Activated CD4-positive, alpha-beta T cell treated with anti-CD3 and anti-CD28 coated beads, Interleukin-2, amount 10 ng/mL, durations not matched to agents 7 days and 5 days (primary cell): Measurements from ENCODE around the gene SLC8A1. TPM values are rescaled to one million over a fixed set of nuclear protein-coding genes. Genes with fewer than 3 reads are reported as not detected.

Experiments
- CTCF ChIA-PET: fragments of 350-600 bp; sonication (Branson Sonifier 250); formaldehyde crosslinking; loops from one replicate; lab custom pipeline; 2021; ENCODE audit warnings: antibody characterized with exemption; lab: Charles Lee
- POLR2A ChIA-PET: fragments of 350-600 bp; sonication (Branson Sonifier 250); formaldehyde crosslinking; loops from one replicate; lab custom pipeline; 2021; ENCODE audit warnings: antibody characterized with exemption; lab: Charles Lee
- DNase-seq: peaks from one replicate; pipeline ENCODE4 v3.0.0-alpha.2; 2020
- H3K27ac Mint-ChIP-seq: one replicate; pipeline ENCODE4 v1.8.0; 2021; ENCODE audit warnings: mild to moderate bottlenecking, moderate library complexity, mixed read lengths
- H3K27me3 Mint-ChIP-seq: one replicate; pipeline ENCODE4 v1.8.0; 2021; ENCODE audit warnings: mixed read lengths
- H3K36me3 Mint-ChIP-seq: one replicate; pipeline ENCODE4 v1.8.0; 2021; ENCODE audit warnings: low read depth, mixed read lengths
- H3K4me1 Mint-ChIP-seq: one replicate; pipeline ENCODE4 v1.8.0; 2021; ENCODE audit warnings: mixed read lengths
- H3K4me3 Mint-ChIP-seq: one replicate; pipeline ENCODE4 v1.8.0; 2021; ENCODE audit warnings: mild to moderate bottlenecking, moderate library complexity, mixed read lengths
- H3K9me3 Mint-ChIP-seq: one replicate; pipeline ENCODE4 v1.8.0; 2021; ENCODE audit warnings: mixed read lengths
- total RNA-seq, 2 experiments: library from RNA; stranded (reverse); gene quantifications; one replicate each; pipeline ENCODE4 v1.2.3, GENCODE V29; 2021

SLC8A1 gene
- total RNA-seq, 2 experiments from 2014 or later: 0.50 to 0.56 TPM

DNA sequence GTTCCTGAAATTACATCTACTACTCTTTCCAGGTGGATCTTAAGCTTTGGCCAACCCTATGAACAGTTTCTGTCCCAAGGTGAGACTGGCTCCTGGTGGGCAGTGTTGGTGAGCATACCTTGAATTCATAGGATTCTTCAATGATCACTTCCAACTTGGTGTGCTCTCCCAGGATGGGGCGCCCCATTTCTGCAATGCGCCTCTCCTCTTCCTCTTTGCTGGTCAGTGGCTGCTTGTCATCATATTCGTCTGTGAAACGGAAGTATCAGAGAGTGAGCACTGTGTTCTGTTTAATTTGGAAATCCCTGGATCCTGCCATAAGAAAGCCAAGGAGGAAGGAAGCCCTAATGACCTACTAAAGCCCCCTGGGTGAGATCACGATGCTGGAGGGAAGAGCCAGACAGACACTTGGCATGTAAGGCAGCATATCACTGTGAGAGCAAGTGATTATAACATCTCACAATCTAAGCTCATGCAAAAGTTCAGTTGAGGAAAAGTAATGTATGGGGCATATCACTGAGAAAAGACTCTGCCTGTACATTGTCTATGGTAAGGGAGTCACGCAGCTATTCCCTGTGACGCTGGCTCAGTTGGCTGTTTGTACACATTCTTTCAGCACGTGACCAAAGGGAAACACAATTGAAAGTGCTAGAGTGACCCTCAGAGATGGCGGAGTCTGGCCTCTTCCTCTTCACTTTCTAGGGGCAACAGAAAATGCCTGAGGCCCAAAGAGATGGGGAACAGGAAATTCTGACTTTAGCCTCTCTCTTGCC, 287.0 kb downstream of the SLC8A1 start:
- no peak overlapping the region for H3K4me3 Mint-ChIP-seq
- CTCF ChIA-PET: no interaction called here
- H3K27ac Mint-ChIP-seq: no peak overlapping the region
- H3K9me3 Mint-ChIP-seq: no peaks in the 10 kb centered on the region
- H3K27me3 Mint-ChIP-seq: no peaks in the 10 kb centered on the region
- POLR2A ChIA-PET: no interaction called here
- no peak for DNase-seq
- H3K36me3 Mint-ChIP-seq: no peaks in the 10 kb centered on the region
- no peaks in the 10 kb centered on the region for H3K4me1 Mint-ChIP-seq

DNA sequence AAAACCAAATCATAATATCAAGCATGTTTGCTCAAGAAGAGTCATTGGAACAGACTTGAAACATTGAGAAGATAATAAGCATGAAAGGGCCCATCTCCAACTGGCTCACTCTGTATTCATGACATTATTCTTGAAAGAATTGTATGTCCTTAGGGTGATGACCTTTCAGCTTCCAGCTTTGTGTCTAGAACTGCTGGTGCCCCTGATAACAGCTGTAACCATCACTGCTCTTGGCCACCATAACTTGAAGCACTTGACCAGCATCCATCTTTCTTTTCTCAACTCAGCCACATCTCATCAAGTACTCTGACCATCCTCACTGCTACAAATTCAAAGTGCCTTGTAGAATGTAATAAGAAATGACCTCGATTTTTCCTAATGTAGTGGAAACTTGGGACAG, 289.9 kb downstream of the SLC8A1 start:
- ChIA-PET CTCF (no interaction called here), POLR2A (no interaction called here)
- Mint-ChIP-seq H3K27me3 (no peaks in the 10 kb centered on the region), H3K36me3 (no peaks in the 10 kb centered on the region), H3K9me3 (no peaks in the 10 kb centered on the region), H3K4me3 (no peak overlapping the region), H3K4me1 (no peaks in the 10 kb centered on the region), H3K27ac (no peak overlapping the region)
- no peak for DNase-seq

DNA sequence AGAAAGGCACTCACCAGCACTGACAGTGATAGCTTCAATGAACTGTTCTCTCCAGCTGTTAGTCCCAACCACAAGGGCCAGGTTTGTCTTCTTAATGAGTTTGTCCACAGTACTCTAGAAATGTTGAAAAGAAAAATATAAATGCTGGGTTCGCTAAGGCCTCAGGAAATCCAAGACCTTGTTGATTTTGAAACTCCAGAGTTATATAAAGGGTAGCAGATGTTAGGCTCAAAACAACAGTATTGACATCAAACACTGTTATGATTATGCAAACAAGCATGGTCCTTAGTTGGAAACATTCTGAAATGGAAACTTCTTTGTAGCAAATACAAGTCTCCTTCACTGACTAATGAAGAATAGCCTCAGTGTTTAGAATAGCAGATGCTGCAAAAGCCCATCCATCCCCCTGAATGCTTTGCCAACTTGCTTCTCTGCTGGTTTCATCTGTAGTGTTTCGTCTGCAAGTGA, 291.1 kb downstream of the SLC8A1 start:
- H3K36me3 Mint-ChIP-seq: no peaks in the 10 kb centered on the region
- no peaks in the 10 kb centered on the region for H3K9me3 Mint-ChIP-seq
- ChIA-PET CTCF (no interaction called here), POLR2A (no interaction called here)
- no peaks in the 10 kb centered on the region for H3K4me1 Mint-ChIP-seq
- no peaks in the 10 kb centered on the region for H3K27me3 Mint-ChIP-seq
- H3K4me3 Mint-ChIP-seq: no peak overlapping the region
- no peak for DNase-seq
- no peak overlapping the region for H3K27ac Mint-ChIP-seq

DNA sequence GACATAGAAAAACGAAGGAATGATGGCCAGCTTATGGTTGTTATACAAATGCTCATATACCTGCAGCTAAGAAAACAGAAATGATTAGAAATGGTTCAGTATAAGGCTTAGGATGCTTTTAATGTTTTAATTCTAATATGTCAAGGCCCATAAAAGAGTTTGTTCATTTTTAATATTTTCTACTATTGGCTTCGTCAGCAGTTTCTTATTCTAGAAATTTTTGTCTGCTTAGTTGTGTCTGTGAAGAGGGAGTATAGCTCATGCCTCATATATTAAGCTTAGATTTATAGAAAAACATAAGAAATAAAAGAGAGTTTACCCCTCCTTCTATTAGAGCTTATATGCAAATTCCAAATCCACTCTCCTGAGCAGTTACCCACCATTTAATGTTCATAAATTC, 292.6 kb downstream of the SLC8A1 start:
- H3K4me1 Mint-ChIP-seq: no peaks in the 10 kb centered on the region
- no peak for DNase-seq
- H3K36me3 Mint-ChIP-seq: no peaks in the 10 kb centered on the region
- ChIA-PET CTCF (no interaction called here), POLR2A (no interaction called here)
- no peak overlapping the region for H3K27ac Mint-ChIP-seq
- H3K27me3 Mint-ChIP-seq: no peaks in the 10 kb centered on the region
- H3K4me3 Mint-ChIP-seq: no peak overlapping the region
- H3K9me3 Mint-ChIP-seq: no peaks in the 10 kb centered on the region

DNA sequence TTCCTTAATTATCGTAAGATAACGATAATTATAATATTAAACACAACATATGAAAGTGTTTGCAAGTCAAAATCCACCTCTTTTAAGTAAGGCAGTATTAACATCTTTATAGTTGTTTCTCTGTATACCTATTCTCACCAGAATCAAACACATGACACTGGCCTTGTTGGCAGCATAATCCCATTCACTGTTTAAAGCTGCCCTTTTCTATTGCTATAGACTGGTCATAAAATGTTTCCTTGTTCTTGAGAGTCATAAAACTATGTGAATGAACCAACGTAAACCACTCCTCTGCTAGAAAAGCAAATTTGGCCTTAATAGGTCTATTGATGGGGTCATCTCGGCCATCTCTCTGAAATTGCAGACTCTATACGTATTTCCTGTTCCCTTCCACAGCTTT, 293.1 kb downstream of the SLC8A1 start:
- H3K27ac Mint-ChIP-seq: no peak overlapping the region
- no peaks in the 10 kb centered on the region for H3K4me1 Mint-ChIP-seq
- CTCF ChIA-PET: no interaction called here
- no peaks in the 10 kb centered on the region for H3K9me3 Mint-ChIP-seq
- POLR2A ChIA-PET: no interaction called here
- H3K36me3 Mint-ChIP-seq: no peaks in the 10 kb centered on the region
- H3K27me3 Mint-ChIP-seq: no peaks in the 10 kb centered on the region
- H3K4me3 Mint-ChIP-seq: no peak overlapping the region
- DNase-seq: no peak

DNA sequence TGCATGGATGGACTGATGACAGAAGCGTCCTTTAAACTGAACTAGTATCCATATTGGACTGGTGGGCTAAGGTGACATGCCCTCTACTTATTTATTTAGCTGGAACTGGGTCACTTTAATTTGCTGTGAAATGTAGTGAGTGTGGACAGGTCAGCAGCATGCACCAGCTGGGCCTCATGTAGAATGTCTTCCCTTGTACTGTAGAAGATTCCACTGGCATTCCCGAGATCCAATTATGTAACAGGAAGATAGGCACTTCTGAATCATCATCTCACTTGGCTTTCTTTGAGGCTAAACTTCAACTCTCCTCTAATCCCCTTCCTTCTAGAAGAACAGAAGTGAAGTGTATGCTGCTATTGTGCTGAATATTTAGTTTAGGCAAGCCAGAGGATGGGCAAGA, 296.2 kb downstream of the SLC8A1 start:
- Mint-ChIP-seq H3K36me3 (no peaks in the 10 kb centered on the region), H3K27ac (no peak overlapping the region), H3K4me1 (no peaks in the 10 kb centered on the region), H3K9me3 (no peaks in the 10 kb centered on the region), H3K4me3 (no peak overlapping the region), H3K27me3 (no peaks in the 10 kb centered on the region)
- no peak for DNase-seq
- CTCF ChIA-PET: no interaction called here
- POLR2A ChIA-PET: no interaction called here

DNA sequence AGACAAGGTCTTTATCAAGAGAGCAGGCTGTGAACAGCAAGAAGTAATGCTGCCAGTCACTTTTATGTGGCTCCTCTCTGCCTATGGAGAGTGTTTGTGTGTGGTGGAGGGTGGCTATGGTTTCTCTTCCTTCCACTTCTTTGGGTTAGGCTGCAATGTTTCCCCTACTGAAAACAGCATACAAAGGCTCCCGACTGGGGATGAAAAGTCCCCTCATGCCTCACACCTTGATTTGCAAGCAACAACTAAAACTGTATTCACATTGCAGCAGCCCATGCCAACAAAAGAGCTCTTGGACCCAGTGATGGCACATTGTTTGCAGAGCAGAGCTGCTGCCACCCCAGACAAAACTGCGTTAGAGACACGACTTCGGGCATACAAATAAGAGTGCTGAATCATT, 301.6 kb downstream of the SLC8A1 start:
- ChIA-PET CTCF (no interaction called here), POLR2A (no interaction called here)
- Mint-ChIP-seq H3K36me3 (no peaks in the 10 kb centered on the region), H3K27me3 (no peaks in the 10 kb centered on the region), H3K9me3 (no peaks in the 10 kb centered on the region), H3K4me1 (no peaks in the 10 kb centered on the region), H3K27ac (no peak overlapping the region), H3K4me3 (no peak overlapping the region)
- no peak for DNase-seq

DNA sequence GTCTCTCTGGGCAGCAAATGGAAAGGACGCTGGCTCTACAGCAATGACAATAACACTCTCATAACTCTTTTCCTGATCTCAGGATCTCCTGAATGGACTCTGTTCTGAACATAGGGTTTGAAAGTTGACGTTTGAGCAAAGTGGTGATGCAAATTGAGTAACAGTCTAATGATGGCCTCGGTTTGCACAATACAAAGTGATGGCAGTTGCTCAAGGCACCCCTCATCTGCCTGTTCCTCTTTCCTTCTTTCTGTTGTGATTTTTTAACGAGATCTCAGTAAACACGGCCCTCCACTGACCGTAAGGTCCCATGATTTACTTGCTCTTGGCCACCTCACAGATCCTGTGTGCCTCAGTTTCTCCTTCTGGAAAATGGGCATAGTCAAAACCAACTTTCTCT, 303.6 kb downstream of the SLC8A1 start:
- Mint-ChIP-seq H3K9me3 (no peaks in the 10 kb centered on the region), H3K36me3 (no peaks in the 10 kb centered on the region), H3K27ac (no peak overlapping the region), H3K4me1 (no peaks in the 10 kb centered on the region), H3K4me3 (no peak overlapping the region), H3K27me3 (no peaks in the 10 kb centered on the region)
- no peak for DNase-seq
- ChIA-PET POLR2A (no interaction called here), CTCF (no interaction called here)

DNA sequence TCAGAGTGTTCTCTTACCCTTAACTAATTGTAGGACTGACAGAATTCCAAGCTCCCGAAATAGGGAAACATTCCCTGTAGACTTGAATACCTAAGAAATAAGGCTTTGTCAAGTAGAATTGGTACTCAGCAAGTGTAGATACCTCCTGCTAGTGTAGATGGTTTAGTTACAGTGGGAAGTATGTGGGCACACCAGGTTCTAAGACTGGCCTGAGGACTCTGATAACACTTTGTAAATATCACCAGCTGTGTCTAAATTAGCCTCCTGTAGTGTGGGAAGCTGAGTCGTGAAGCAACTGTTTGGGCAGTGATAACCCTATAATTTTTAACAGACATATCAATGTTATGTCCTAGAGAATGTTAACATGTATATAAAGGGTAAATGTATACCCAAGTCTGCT, 304.5 kb downstream of the SLC8A1 start:
- POLR2A ChIA-PET: no interaction called here
- CTCF ChIA-PET: no interaction called here
- Mint-ChIP-seq H3K4me1 (no peaks in the 10 kb centered on the region), H3K27ac (no peak overlapping the region), H3K4me3 (no peak overlapping the region), H3K36me3 (no peaks in the 10 kb centered on the region), H3K9me3 (no peaks in the 10 kb centered on the region), H3K27me3 (no peaks in the 10 kb centered on the region)
- DNase-seq: no peak

DNA sequence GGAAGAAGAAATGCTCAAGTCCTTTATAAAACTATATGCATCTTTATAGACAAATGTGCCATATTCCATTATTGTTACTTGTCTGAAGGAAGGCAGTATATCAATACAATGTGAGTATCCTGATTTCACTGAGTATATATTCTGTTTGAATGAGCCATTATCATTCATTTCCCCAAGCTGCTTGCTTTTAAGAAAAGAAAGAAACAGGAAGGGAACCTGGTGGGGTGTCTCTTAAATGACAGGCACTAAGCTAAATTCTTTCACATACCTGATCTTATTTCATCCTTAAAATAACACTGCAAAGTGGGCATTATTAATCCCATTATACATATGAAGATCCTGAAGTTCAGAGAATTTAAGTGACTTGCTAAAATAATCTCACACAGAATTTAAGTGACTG, 307.9 kb downstream of the SLC8A1 start:
- peaks cover 2% of the 10 kb centered on the region for H3K9me3 Mint-ChIP-seq
- ChIA-PET POLR2A (no interaction called here), CTCF (no interaction called here)
- no peak for DNase-seq
- H3K27me3 Mint-ChIP-seq: no peaks in the 10 kb centered on the region
- H3K27ac Mint-ChIP-seq: no peak overlapping the region
- H3K36me3 Mint-ChIP-seq: no peaks in the 10 kb centered on the region
- no peaks in the 10 kb centered on the region for H3K4me1 Mint-ChIP-seq
- no peak overlapping the region for H3K4me3 Mint-ChIP-seq

DNA sequence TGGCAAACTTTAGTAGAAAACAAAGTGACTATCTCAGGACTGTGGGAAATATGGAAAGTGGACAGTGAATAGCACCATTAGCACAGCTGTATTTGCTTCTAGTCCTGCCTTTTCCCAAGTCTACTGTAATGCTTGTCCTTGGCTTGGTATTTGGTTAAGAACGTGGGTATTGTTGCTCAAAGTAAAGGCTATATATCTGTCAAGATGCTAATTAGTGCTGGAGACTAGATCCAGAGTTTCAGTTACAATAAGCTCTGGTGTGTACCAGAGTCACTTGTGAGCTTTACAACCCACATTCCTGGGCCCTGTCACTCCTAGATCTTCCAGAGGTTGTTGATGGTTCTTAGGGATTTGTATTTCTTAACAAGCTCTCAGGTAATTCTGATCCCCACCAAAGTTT, 313.6 kb downstream of the SLC8A1 start:
- no peak overlapping the region for H3K27ac Mint-ChIP-seq
- CTCF ChIA-PET: no interaction called here
- H3K4me3 Mint-ChIP-seq: no peak overlapping the region

DNA sequence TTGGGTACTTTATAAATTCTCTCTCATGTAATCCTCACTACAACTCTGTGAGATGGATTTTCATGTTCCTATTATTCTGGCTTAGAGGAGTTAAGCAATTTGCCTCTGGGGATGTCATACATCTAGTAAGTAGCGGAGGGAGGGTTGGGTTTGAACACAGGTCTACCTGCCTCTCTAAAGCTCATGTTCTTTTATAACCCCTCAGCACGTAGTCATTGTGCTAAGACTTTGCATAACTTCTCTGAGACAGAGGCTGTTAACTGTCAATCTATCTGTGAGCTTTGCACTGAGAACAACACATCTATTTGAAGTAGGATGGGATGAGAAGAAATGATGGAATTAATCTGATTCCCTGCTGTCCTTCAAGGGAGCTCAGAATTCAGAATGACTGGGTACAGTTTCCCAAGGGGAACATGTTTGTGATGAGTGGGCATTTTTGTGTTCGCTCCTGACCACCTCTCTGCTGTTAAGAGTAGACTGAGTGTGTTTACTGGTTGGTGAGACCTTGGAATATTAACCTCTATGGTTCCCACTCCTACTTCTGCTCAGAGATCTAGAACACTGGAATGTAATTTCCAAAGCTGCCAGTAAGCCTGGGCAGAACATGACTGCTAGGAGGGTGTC, 320.7 kb downstream of the SLC8A1 start:
- Mint-ChIP-seq H3K9me3 (no peaks in the 10 kb centered on the region), H3K27me3 (no peaks in the 10 kb centered on the region), H3K27ac (no peak overlapping the region), H3K36me3 (no peaks in the 10 kb centered on the region), H3K4me3 (no peak overlapping the region), H3K4me1 (peaks cover 6% of the 10 kb centered on the region)
- ChIA-PET POLR2A (no interaction called here), CTCF (no interaction called here)
- DNase-seq: no peak

More for the DNA sequence above, 313.6 kb downstream of the SLC8A1 start:
- no peak for DNase-seq
- no peaks in the 10 kb centered on the region for H3K36me3 Mint-ChIP-seq
- H3K9me3 Mint-ChIP-seq: peaks cover 2% of the 10 kb centered on the region
- no peaks in the 10 kb centered on the region for H3K4me1 Mint-ChIP-seq
- POLR2A ChIA-PET: no interaction called here
- H3K27me3 Mint-ChIP-seq: no peaks in the 10 kb centered on the region

DNA sequence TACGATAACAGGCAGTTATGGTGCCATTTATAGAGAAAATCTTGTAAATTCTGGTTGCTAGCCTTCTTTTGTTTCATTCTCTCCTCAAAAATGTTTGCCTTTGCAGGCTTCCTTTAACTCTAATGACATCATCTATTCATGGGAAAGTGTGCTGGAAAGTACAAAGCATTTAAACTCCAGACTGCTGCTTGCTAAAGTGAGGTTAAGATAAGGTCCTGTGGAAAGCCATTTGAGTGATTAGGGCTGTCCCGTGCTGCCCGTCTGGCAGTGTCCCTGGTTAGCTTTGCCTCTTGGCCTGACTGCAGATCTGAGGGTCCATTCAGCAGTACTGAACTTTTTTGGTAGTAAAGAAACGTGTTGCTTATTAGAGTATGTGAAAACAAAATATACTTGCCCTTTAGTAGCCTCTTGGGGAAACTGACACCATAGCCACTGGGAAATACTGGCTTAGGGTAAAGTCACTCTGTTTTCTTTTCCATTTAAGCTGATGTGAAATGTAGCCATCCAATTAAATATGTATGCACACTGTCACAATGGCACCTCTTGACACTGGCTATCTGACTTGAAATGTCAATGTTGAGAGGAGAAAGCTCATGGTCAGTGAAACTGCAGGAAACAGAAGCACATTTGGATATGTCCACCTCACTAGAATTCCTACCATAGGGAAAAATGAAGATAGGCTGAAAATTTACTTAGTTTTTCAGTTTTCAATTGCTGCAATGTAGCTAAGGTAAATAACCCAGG, 321.5 kb downstream of the SLC8A1 start:
- DNase-seq: no peak
- H3K9me3 Mint-ChIP-seq: no peaks in the 10 kb centered on the region
- H3K4me1 Mint-ChIP-seq: peaks cover 6% of the 10 kb centered on the region
- H3K36me3 Mint-ChIP-seq: no peaks in the 10 kb centered on the region
- H3K27me3 Mint-ChIP-seq: no peaks in the 10 kb centered on the region
- no peak overlapping the region for H3K4me3 Mint-ChIP-seq
- CTCF ChIA-PET: no interaction called here
- no peak overlapping the region for H3K27ac Mint-ChIP-seq
- POLR2A ChIA-PET: no interaction called here
